Fibroblast of lung (primary cell): ENCODE measurements around the gene CLDN14. TPM values are rescaled to one million over a fixed set of nuclear protein-coding genes. Genes with fewer than 3 reads are reported as not detected.

Source experiments
- DNase-seq, 2 donors: peaks; one replicate each; pipeline versions ENCODE4 v3.0.0 to v3.0.0-alpha.2; 2010; ENCODE audit warnings: low read depth in 2 of 2
- H2AFZ ChIP-seq: 2 replicates; pipeline ENCODE4 v1.5.1; 2012; ENCODE audit warnings: low read length, control low read depth, inconsistent platforms
- H3K27ac ChIP-seq: 2 replicates; pipeline ENCODE4 v1.5.1; 2011; ENCODE audit warnings: low read length, control low read depth; ENCODE audit not compliant: insufficient read depth
- H3K27me3 ChIP-seq: 2 replicates; pipeline ENCODE4 v1.5.1; 2011; ENCODE audit warnings: mild to moderate bottlenecking, low read length; ENCODE audit not compliant: control insufficient read depth, insufficient read depth
- H3K36me3 ChIP-seq: 2 replicates; pipeline ENCODE4 v1.5.1; 2011; ENCODE audit warnings: low read length; ENCODE audit not compliant: control insufficient read depth, insufficient read depth
- H3K4me1 ChIP-seq: 2 replicates; pipeline ENCODE4 v1.5.1; 2011; ENCODE audit warnings: low read length; ENCODE audit not compliant: control insufficient read depth, insufficient read depth; ENCODE audit errors: extremely low read depth
- H3K4me2 ChIP-seq: 2 replicates; pipeline ENCODE4 v1.5.1; 2011; ENCODE audit warnings: low read length, control low read depth; ENCODE audit not compliant: insufficient read depth; ENCODE audit errors: extremely low read depth
- H3K4me3 ChIP-seq, 4 experiments: fragments of 200-600 bp in 1 of 4; sonication (generic) in 1 of 4; replicated peaks in 1 of 4; 2 replicates each; pipeline ENCODE4 v1.5.1; 2011 to 2016; ENCODE audit warnings: low read length in 4 of 4, low read depth in 3 of 4, mild to moderate bottlenecking in 3 of 4, control low read depth in 2 of 4, inconsistent platforms in 1 of 4, mixed read lengths in 1 of 4; ENCODE audit not compliant: insufficient read depth in 1 of 4; ENCODE audit errors: control extremely low read depth in 1 of 4
- H3K79me2 ChIP-seq: 2 replicates; pipeline ENCODE4 v1.5.1; 2012; ENCODE audit warnings: mild to moderate bottlenecking, low read length, inconsistent platforms; ENCODE audit not compliant: control insufficient read depth, insufficient read depth
- H3K9ac ChIP-seq: 2 replicates; pipeline ENCODE4 v1.5.1; 2011; ENCODE audit warnings: mild to moderate bottlenecking, low read length, control low read depth; ENCODE audit not compliant: insufficient read depth
- H3K9me3 ChIP-seq: 2 replicates; pipeline ENCODE4 v1.5.1; 2012; ENCODE audit warnings: low read depth, low read length; ENCODE audit not compliant: control insufficient read depth, insufficient read depth
- H4K20me1 ChIP-seq: 2 replicates; pipeline ENCODE4 v1.5.1; 2011; ENCODE audit warnings: low read length; ENCODE audit not compliant: control insufficient read depth, insufficient read depth; ENCODE audit errors: extremely low read depth
- CTCF ChIP-seq, 2 donors: IDR thresholded peaks in 1 of 2; conservative IDR thresholded peaks in 1 of 2; 1 replicate in 1 of 2; 2 replicates in 1 of 2; pipeline ENCODE4 v1.5.1; 2011 to 2012; ENCODE audit warnings: low read length in 2 of 2, control low read depth in 1 of 2, inconsistent platforms in 1 of 2, low read depth in 1 of 2, mild to moderate bottlenecking in 1 of 2
- EZH2 ChIP-seq: IDR thresholded peaks from 2 replicates; pipeline ENCODE4 v1.5.1; 2012; ENCODE audit warnings: low read length, control low read depth, mild to moderate bottlenecking; ENCODE audit errors: missing control alignments
- polyA plus RNA-seq, 2 donors: library from polyadenylated mRNA; depleted of rRNA in 1 of 2; stranded (reverse) in 1 of 2; unstranded in 1 of 2; fragments of >200 nt; gene quantifications; 2 replicates each; pipeline ENCODE4 v1.2.1, GENCODE V29; 2011 to 2012; ENCODE audit warnings: missing spikeins in 1 of 2
- total RNA-seq: library from RNA; depleted of rRNA; stranded (reverse); fragments of >200 nt; gene quantifications from 2 replicates; pipeline ENCODE4 v1.2.1, GENCODE V29; 2014

The CLDN14 gene
- total and polyA plus RNA-seq, 2 donors (not counting 1 experiment from before 2014, with no cell fraction given): not detected

- H3K36me3 ChIP-seq: no peaks in the 10 kb centered on the region
- H3K4me2 ChIP-seq: no peak overlapping the region
- no peaks in the 10 kb centered on the region for H3K9me3 ChIP-seq
- TF ChIP-seq EZH2 (no peak), CTCF (conservative IDR thresholded peaks at IDR 0.05 in 1 of 2, IDR thresholded peaks at IDR 0.05 in 1 of 2; ENCODE audit: low read depth in 1 of 2, low read length in 2 of 2) (no peak)
- no peaks in the 10 kb centered on the region for H4K20me1 ChIP-seq
- no peak for DNase-seq
- no peaks in the 10 kb centered on the region for H3K79me2 ChIP-seq
- H3K4me1 ChIP-seq: no peaks in the 10 kb centered on the region
- H3K27ac ChIP-seq: no peak overlapping the region
- H2AFZ ChIP-seq: no peak overlapping the region
- peaks cover 6% of the 10 kb centered on the region for H3K27me3 ChIP-seq
- H3K4me3 ChIP-seq: no peak overlapping the region
- H3K9ac ChIP-seq: no peak overlapping the region
Measured at GRCh38 chr21:36507397-36508018, 27.6 kb upstream of the CLDN14 start.

- TF ChIP-seq CTCF (conservative IDR thresholded peaks at IDR 0.05 in 1 of 2, IDR thresholded peaks at IDR 0.05 in 1 of 2; ENCODE audit: low read depth in 1 of 2, low read length in 2 of 2) (no peak), EZH2 (no peak)
- Histone ChIP-seq H3K4me2 (no peak overlapping the region), H3K27ac (no peak overlapping the region), H3K9ac (no peak overlapping the region), H3K4me3 (no peak overlapping the region), H3K36me3 (no peaks in the 10 kb centered on the region), H3K27me3 (peaks cover 2% of the 10 kb centered on the region), H3K4me1 (no peaks in the 10 kb centered on the region), H2AFZ (no peak overlapping the region), H4K20me1 (no peaks in the 10 kb centered on the region), H3K9me3 (no peaks in the 10 kb centered on the region), H3K79me2 (no peaks in the 10 kb centered on the region)
- no peak for DNase-seq
Measured at GRCh38 chr21:36506482-36506881, 26.6 kb upstream of the CLDN14 start.

- DNase-seq: peak; percentile 36 to 74
- no peak overlapping the region for H3K4me2 ChIP-seq
- H3K79me2 ChIP-seq: no peaks in the 10 kb centered on the region
- no peaks in the 10 kb centered on the region for H3K4me1 ChIP-seq
- H3K9ac ChIP-seq: no peak overlapping the region
- no peaks in the 10 kb centered on the region for H4K20me1 ChIP-seq
- no peak overlapping the region for H3K4me3 ChIP-seq
- no peak overlapping the region for H2AFZ ChIP-seq
- H3K27ac ChIP-seq: no peak overlapping the region
- no peak for TF ChIP-seq EZH2
- TF ChIP-seq CTCF (conservative IDR thresholded peaks at IDR 0.05 in 1 of 2, IDR thresholded peaks at IDR 0.05 in 1 of 2; ENCODE audit: low read depth in 1 of 2, low read length in 2 of 2): peak; percentile 89 to 90
- peaks cover 2% of the 10 kb centered on the region for H3K27me3 ChIP-seq
- no peaks in the 10 kb centered on the region for H3K9me3 ChIP-seq
- no peaks in the 10 kb centered on the region for H3K36me3 ChIP-seq
Measured at GRCh38 chr21:36504067-36505058, 24.4 kb upstream of the CLDN14 start.
